Ovary (tissue), 9 donors: ENCODE measurements around the gene ANGPTL8. TPM values are rescaled to one million over a fixed set of nuclear protein-coding genes. Genes with fewer than 3 reads are reported as not detected.

Experiments
- DNase-seq, 5 donors: peaks; one replicate each; pipeline ENCODE4 v3.0.0-alpha.2; 2019 to 2020
- H3K27ac ChIP-seq, 2 donors: fragments of 200-600 bp; one replicate each; pipeline versions ENCODE4 v1.5.1 to v1.8.0; 2019 to 2022
- H3K27me3 ChIP-seq: fragments of 200-600 bp; one replicate; pipeline ENCODE4 v1.8.0; 2022
- H3K36me3 ChIP-seq: fragments of 200-600 bp; sonication (generic); one replicate; pipeline ENCODE4 v1.5.1; 2019
- H3K4me1 ChIP-seq: one replicate; pipeline ENCODE4 v1.8.1; 2013; ENCODE audit warnings: mild to moderate bottlenecking, moderate library complexity; ENCODE audit not compliant: insufficient read depth
- H3K4me3 ChIP-seq: fragments of 200-600 bp; sonication (generic); one replicate; pipeline ENCODE4 v1.5.1; 2017
- H3K9me3 ChIP-seq, 2 donors: fragments of 200-600 bp in 1 of 2; sonication (generic) in 1 of 2; one replicate each; pipeline versions ENCODE4 v1.5.1 to v1.8.1; 2013 to 2019; ENCODE audit warnings: mild to moderate bottlenecking in 1 of 2, moderate library complexity in 1 of 2
- CTCF ChIP-seq, 3 donors: fragments of 450-650 bp in 2 of 3; fragments of 200-600 bp in 1 of 3; IDR thresholded peaks; one replicate each; pipeline versions ENCODE4 v1.5.1 to v1.8.0; 2016 to 2022; ENCODE audit warnings: antibody characterized with exemption in 3 of 3, mild to moderate bottlenecking in 1 of 3
- EP300 ChIP-seq: sonication (generic); formaldehyde crosslinking; IDR thresholded peaks from one replicate; pipeline ENCODE4 v1.6.1; 2017; ENCODE audit warnings: antibody characterized with exemption
- POLR2A ChIP-seq: fragments of 450-650 bp; IDR thresholded peaks from one replicate; pipeline ENCODE4 v1.6.1; 2017; ENCODE audit warnings: antibody characterized with exemption, mild to moderate bottlenecking, moderate library complexity
- WGBS, 3 donors: extraction: QIAGEN DNeasy Blood & Tissue Kit in 1 of 3; methylation state at CpG; one replicate each; pipeline versions ENCODE4 v1.1.5 to v1.1.7; 2013 to 2017; 5-methylcytosine and 5-hydroxymethylcytosine counted together
- intact Hi-C, 4 donors: fragments of 100-400 bp; cut with DNase I; formaldehyde crosslinking; loops; one replicate each; pipeline versions ENCODE4 v1.11.0 to v1.15.1; 2022 to 2023
- polyA plus RNA-seq, 2 donors: library from polyadenylated mRNA; stranded (reverse); fragments of 200-250 nt in 1 of 2; fragments of 350-450 nt in 1 of 2; fragmentation: Illumina TruSeq in 1 of 2; extraction: RNeasy Lipid Tissue Mini Kit (QIAGEN cat#74804) in 1 of 2; gene quantifications; one replicate each; pipeline ENCODE4 v1.2.3, GENCODE V29; 2013 to 2014
- total RNA-seq, 7 donors: library from RNA; depleted of rRNA in 2 of 7; stranded (reverse); fragments of >200 nt in 2 of 7; fragmentation: NEBNext Ultra II Directional in 3 of 7; extraction: Animal tissue kit (Norgen Biotek cat#: 25700) in 3 of 7; gene quantifications; one replicate each; pipeline versions ENCODE4 v1.1.0 to v1.2.4, GENCODE V29; 2016 to 2023
- donor health status: DM: no; HTN: no; CAD: no; lungs with moderate emphysema.
- donor health status: DM: no; HTN: no; CAD: no.
- donor health status: Bipolar disorder and iron deficiency.
- donor health status: DM: yes; HTN: yes; CAD: no.
- donor health status: DM: no; HTN: no; CAD: no.
- donor health status: DM: yes; HTN: yes; CAD: no.

The ANGPTL8 gene
- total and polyA plus RNA-seq, 9 donors, result 0.50 to 0.93 (median 0.68) TPM; not detected in 5

- TF ChIP-seq EP300 (no peak), POLR2A (no peak), CTCF (IDR thresholded peaks at IDR 0.05) (no peak)
- Histone ChIP-seq H3K27ac (no peak overlapping the region), H3K27me3 (no peaks in the 10 kb centered on the region), H3K36me3 (no peaks in the 10 kb centered on the region), H3K4me3 (no peak overlapping the region), H3K4me1 (peaks cover 3% of the 10 kb centered on the region), H3K9me3 (no peaks in the 10 kb centered on the region)
- intact Hi-C loops, result no loop called here
- 78 to 81% (median 79%) methylated on average over 11 of the region's 11 CpGs for WGBS, 3 donors
- DNase-seq, result no peak
Measured at GRCh38 chr19:11242025-11242424, 2.6 kb downstream of the ANGPTL8 start.

GRCh38 chr19:11242864-11243797 lies 3.7 kb downstream of the ANGPTL8 start:
- intact Hi-C loops, result no loop called here
- Histone ChIP-seq H3K4me1 (peaks cover 3% of the 10 kb centered on the region), H3K36me3 (no peaks in the 10 kb centered on the region), H3K9me3 (no peaks in the 10 kb centered on the region), H3K27ac (peak overlapping the region in 1 of 2 donors; percentile 1), H3K4me3 (no peak overlapping the region), H3K27me3 (no peaks in the 10 kb centered on the region)
- no peak for TF ChIP-seq EP300
- TF ChIP-seq CTCF (IDR thresholded peaks at IDR 0.05), result peak; percentile 43 to 89 (median 66)
- 39 to 45% (median 39%) methylated on average over 47 to 48 of the region's 48 CpGs for WGBS, 3 donors
- peak; percentile 96 to 99 (median 97) for DNase-seq

GRCh38 chr19:11243798-11244169 lies 4.4 kb downstream of the ANGPTL8 start:
- TF ChIP-seq EP300, result no peak
- TF ChIP-seq POLR2A, result no peak
- TF ChIP-seq CTCF (IDR thresholded peaks at IDR 0.05), result no peak
- no peak for DNase-seq
- WGBS, 3 donors, result 90 to 95% (median 92%) methylated on average over 7 of the region's 7 CpGs
- Histone ChIP-seq H3K4me3 (no peak overlapping the region), H3K36me3 (no peaks in the 10 kb centered on the region), H3K27me3 (no peaks in the 10 kb centered on the region), H3K9me3 (no peaks in the 10 kb centered on the region), H3K4me1 (peaks cover 3% of the 10 kb centered on the region), H3K27ac (peak overlapping the region in 1 of 2 donors; percentile 1)
- intact Hi-C loops, result no loop called here

GRCh38 chr19:11244846-11245589 lies 5.6 kb downstream of the ANGPTL8 start:
- Histone ChIP-seq H3K4me3 (no peak overlapping the region), H3K36me3 (no peaks in the 10 kb centered on the region), H3K9me3 (no peaks in the 10 kb centered on the region), H3K4me1 (peaks cover 3% of the 10 kb centered on the region), H3K27me3 (no peaks in the 10 kb centered on the region), H3K27ac (no peak overlapping the region)
- intact Hi-C loops, result no loop called here
- TF ChIP-seq EP300 (no peak), CTCF (IDR thresholded peaks at IDR 0.05) (no peak), POLR2A (no peak)
- no peak for DNase-seq
- 95 to 100% (median 98%) methylated on average over 5 of the region's 5 CpGs for whole genome bisulfite sequencing, 3 donors
